Neural cell (in vitro differentiated cells): ENCODE measurements around the gene LPCAT3.

Experiments
- EP300 ChIP-seq: fragments of 450-650 bp; conservative IDR thresholded peaks from 2 replicates; pipeline ENCODE4 v1.6.1; 2014; ENCODE audit warnings: antibody characterized with exemption, mild to moderate bottlenecking, moderate library complexity; ENCODE audit not compliant: poor library complexity, severe bottlenecking
- EZH2 ChIP-seq: fragments of 200-600, 300-800 bp; shearing (Covaris generic), sonication (generic); IDR thresholded peaks from 2 replicates; pipeline ENCODE4 v1.6.1; 2014; ENCODE audit warnings: antibody characterized with exemption, low read length, borderline replicate concordance, mild to moderate bottlenecking; ENCODE audit not compliant: insufficient read depth, poor library complexity, severe bottlenecking
- POLR2AphosphoS5 ChIP-seq: IDR thresholded peaks from 2 replicates; pipeline ENCODE4 v1.6.1; 2012
- RAD21 ChIP-seq: fragments of 450-650 bp; conservative IDR thresholded peaks from 2 replicates; pipeline ENCODE4 v1.6.1; 2014; ENCODE audit warnings: antibody characterized with exemption, mild to moderate bottlenecking, moderate library complexity
- REST ChIP-seq: IDR thresholded peaks from 2 replicates; pipeline ENCODE4 v1.6.1; 2012; ENCODE audit warnings: borderline replicate concordance
- SMC3 ChIP-seq: fragments of 450-650 bp; conservative IDR thresholded peaks from 2 replicates; pipeline ENCODE4 v1.6.1; 2014; ENCODE audit warnings: antibody characterized with exemption, mild to moderate bottlenecking, moderate library complexity; ENCODE audit not compliant: poor library complexity
- TAF1 ChIP-seq: IDR thresholded peaks from 2 replicates; pipeline ENCODE4 v1.6.1; 2012; ENCODE audit warnings: low read depth
- TF ChIP-seq, protein P1 (sequence below): fragments of 450-650 bp; IDR thresholded peaks from 2 replicates; pipeline ENCODE4 v1.5.1; 2014; ENCODE audit warnings: antibody characterized with exemption, mild to moderate bottlenecking, moderate library complexity; ENCODE audit not compliant: poor library complexity, severe bottlenecking

- TF ChIP-seq, protein P1, sequence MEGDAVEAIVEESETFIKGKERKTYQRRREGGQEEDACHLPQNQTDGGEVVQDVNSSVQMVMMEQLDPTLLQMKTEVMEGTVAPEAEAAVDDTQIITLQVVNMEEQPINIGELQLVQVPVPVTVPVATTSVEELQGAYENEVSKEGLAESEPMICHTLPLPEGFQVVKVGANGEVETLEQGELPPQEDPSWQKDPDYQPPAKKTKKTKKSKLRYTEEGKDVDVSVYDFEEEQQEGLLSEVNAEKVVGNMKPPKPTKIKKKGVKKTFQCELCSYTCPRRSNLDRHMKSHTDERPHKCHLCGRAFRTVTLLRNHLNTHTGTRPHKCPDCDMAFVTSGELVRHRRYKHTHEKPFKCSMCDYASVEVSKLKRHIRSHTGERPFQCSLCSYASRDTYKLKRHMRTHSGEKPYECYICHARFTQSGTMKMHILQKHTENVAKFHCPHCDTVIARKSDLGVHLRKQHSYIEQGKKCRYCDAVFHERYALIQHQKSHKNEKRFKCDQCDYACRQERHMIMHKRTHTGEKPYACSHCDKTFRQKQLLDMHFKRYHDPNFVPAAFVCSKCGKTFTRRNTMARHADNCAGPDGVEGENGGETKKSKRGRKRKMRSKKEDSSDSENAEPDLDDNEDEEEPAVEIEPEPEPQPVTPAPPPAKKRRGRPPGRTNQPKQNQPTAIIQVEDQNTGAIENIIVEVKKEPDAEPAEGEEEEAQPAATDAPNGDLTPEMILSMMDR, result no peak
- no peak for TF ChIP-seq REST
- TF ChIP-seq EP300, result no peak
- no peak for TF ChIP-seq POLR2AphosphoS5
- TF ChIP-seq TAF1, result no peak
- no peak for TF ChIP-seq EZH2
- TF ChIP-seq RAD21, result no peak
- no peak for TF ChIP-seq SMC3
Observed at GRCh38 chr12:6934110-6934509, 84.2 kb downstream of the LPCAT3 start.
